Panc1 (cell line): ENCODE measurements around the gene SLC35G2. TPM values are rescaled to one million over a fixed set of nuclear protein-coding genes. Genes with fewer than 3 reads are reported as not detected.
A peak's percentile ranks its signal among the peaks of the same experiment; 100 is the strongest.

Source experiments
- ATAC-seq: fragments of 200-7000 bp; cut with Tn5 transposase; 2 replicates; pipeline ENCODE4 v1.9.1; 2020; ENCODE audit warnings: mild to moderate bottlenecking, moderate library complexity
- BruUV-seq: library from RNA; stranded (reverse); fragments of 400-500 nt; replicated peaks from 2 replicates; lab custom pipeline; 2021; lab: Mats Ljungman, UMichigan
- CTCF ChIA-PET: fragments of 300-600 bp; sonication (Branson Sonifier 250); formaldehyde crosslinking; loops from one replicate; lab custom pipeline; 2022; ENCODE audit warnings: antibody characterized with exemption; lab: Charles Lee
- POLR2A ChIA-PET: fragments of 300-600 bp; sonication (Branson Sonifier 250); formaldehyde crosslinking; loops from one replicate; lab custom pipeline; 2022; ENCODE audit warnings: antibody characterized with exemption; lab: Charles Lee
- DNase-seq: peaks from one replicate; pipeline ENCODE4 v3.0.0-alpha.2; 2010; ENCODE audit warnings: low read depth, low spot score
- H3K27ac ChIP-seq: 2 replicates; pipeline ENCODE4 v1.5.1; 2011; ENCODE audit warnings: mild to moderate bottlenecking, low read length, inconsistent platforms
- H3K27me3 ChIP-seq: fragments of 200-500 bp; sonication (Bioruptor generic); 2 replicates; pipeline ENCODE4 v1.6.0; 2014; ENCODE audit warnings: low read length, inconsistent platforms; ENCODE audit not compliant: control insufficient read depth, insufficient read depth
- H3K36me3 ChIP-seq: fragments of 200-500 bp; sonication (Bioruptor generic); 2 replicates; pipeline ENCODE4 v1.5.1; 2014; ENCODE audit warnings: inconsistent platforms, mild to moderate bottlenecking, low read length, moderate library complexity; ENCODE audit not compliant: control insufficient read depth, insufficient read depth
- H3K4me1 ChIP-seq: 2 replicates; pipeline ENCODE4 v1.5.1; 2011; ENCODE audit warnings: inconsistent platforms, mild to moderate bottlenecking, low read length, moderate library complexity; ENCODE audit not compliant: control insufficient read depth, insufficient read depth
- H3K4me3 ChIP-seq, 2 experiments: 2 replicates each; pipeline ENCODE4 v1.5.1; 2011 to 2012; ENCODE audit warnings: low read depth in 2 of 2, low read length in 2 of 2, mild to moderate bottlenecking in 2 of 2, inconsistent platforms in 1 of 2, moderate library complexity in 1 of 2
- H3K9me3 ChIP-seq: fragments of 200-500 bp; sonication (Bioruptor generic); 2 replicates; pipeline ENCODE4 v1.5.1; 2014; ENCODE audit warnings: low read depth, mild to moderate bottlenecking, inconsistent platforms, low read length, moderate library complexity; ENCODE audit not compliant: control insufficient read depth, insufficient read depth
- CTCF ChIP-seq: fragments of 450-650 bp; IDR thresholded peaks from 2 replicates; pipeline ENCODE4 v1.5.1; 2017; ENCODE audit warnings: mild to moderate bottlenecking
- POLR2AphosphoS5 ChIP-seq: IDR thresholded peaks from 2 replicates; pipeline ENCODE4 v1.6.1; 2012; ENCODE audit warnings: mild to moderate bottlenecking, low read depth, low read length, moderate library complexity
- REST ChIP-seq, 2 experiments: IDR thresholded peaks; 2 replicates each; pipeline ENCODE4 v1.6.1; 2011 to 2012; ENCODE audit warnings: low read depth in 2 of 2, control low read depth in 1 of 2, low read length in 1 of 2, mild to moderate bottlenecking in 1 of 2, moderate library complexity in 1 of 2; ENCODE audit not compliant: insufficient read depth in 1 of 2
- SIN3A ChIP-seq: IDR thresholded peaks from 2 replicates; pipeline ENCODE4 v1.6.1; 2012; ENCODE audit warnings: low read depth, mild to moderate bottlenecking, low read length, moderate library complexity, borderline replicate concordance; ENCODE audit not compliant: insufficient read depth
- TCF7L2 ChIP-seq: IDR thresholded peaks from 2 replicates; pipeline ENCODE4 v1.6.1; 2011; ENCODE audit warnings: mild to moderate bottlenecking, low read depth, low read length, inconsistent platforms
- in situ Hi-C: cut with HindIII; loops from 2 replicates; pipeline ENCODE4 v1.10.0; 2016; ENCODE audit warnings: low sequenced_read_pairs, low pct_unique_long_range_greater_than_20kb
- intact Hi-C: fragments of 100-400 bp; cut with micrococcal nuclease; formaldehyde crosslinking; loops from one replicate; pipeline ENCODE4 v1.10.0; 2022; ENCODE audit not compliant: unreplicated experiment
- total RNA-seq: library from RNA; stranded (reverse); gene quantifications from one replicate; pipeline ENCODE4 v1.2.1, GENCODE V29; 2021; ENCODE audit not compliant: unreplicated experiment

Gene SLC35G2
- total RNA-seq, 1 experiment from 2014 or later = 15.0 TPM

GRCh38 chr3:136831461-136831860, 12.5 kb downstream of the SLC35G2 start:
- TF ChIP-seq REST (IDR thresholded peaks at IDR 0.05; ENCODE audit: insufficient read depth in 1 of 2, low read depth in 2 of 2, low read length in 1 of 2) (no peak), CTCF (no peak), POLR2AphosphoS5 (no peak), SIN3A (no peak), TCF7L2 (no peak)
- DNase-seq (no peak), ATAC-seq (no peak; the same call in 1 of the 2 replicates)
- Histone ChIP-seq H3K36me3 (no peaks in the 10 kb centered on the region), H3K4me3 (no peak overlapping the region), H3K9me3 (no peaks in the 10 kb centered on the region), H3K27ac (no peak overlapping the region), H3K4me1 (no peaks in the 10 kb centered on the region), H3K27me3 (no peaks in the 10 kb centered on the region)
- intact Hi-C loops (no loop called here), in situ Hi-C loops (no loop called here)
- ChIA-PET CTCF (interaction anchor here (0.6 kb wide), 2 partner anchors 29 to 762 kb away, joined by 3 read pairs; no protein-coding TSS in a partner anchor), POLR2A (interaction anchor here (0.7 kb wide), 1 partner anchor 21 kb away, joined by 3 read pairs; no protein-coding TSS in a partner anchor)
- no TSS peak for BruUV-seq

- Histone ChIP-seq H3K36me3 (no peaks in the 10 kb centered on the region), H3K27me3 (no peaks in the 10 kb centered on the region), H3K4me3 (no peak overlapping the region), H3K9me3 (no peaks in the 10 kb centered on the region), H3K27ac (peak overlapping the region; percentile 49; the same call in 1 of the 2 replicates), H3K4me1 (no peaks in the 10 kb centered on the region)
- TF ChIP-seq TCF7L2 (no peak), SIN3A (no peak), CTCF (no peak)
- ChIA-PET CTCF (no interaction called here), POLR2A (interaction anchor here (0.6 kb wide), 2 partner anchors 203 to 314 kb away, joined by 3 read pairs; no protein-coding TSS in a partner anchor)
- ATAC-seq = no peak
- no peak for DNase-seq
- BruUV-seq = no TSS peak
- intact Hi-C loops = no loop called here
- in situ Hi-C loops = no loop called here
Observed at GRCh38 chr3:136835089-136835812, 16.3 kb downstream of the SLC35G2 start.
